ENCODE data around the gene PDE3A.

PDE3A gene

GRCh38 chr12:20458011-20458410 lies 89.7 kb downstream of the PDE3A start:
- DNase-seq (ENCODE audit: low read depth): no peak

GRCh38 chr12:20459920-20460319 lies 91.6 kb downstream of the PDE3A start:
- DNase-seq (ENCODE audit: low read depth): no peak

- no peak for DNase-seq (ENCODE audit: low read depth)
Observed at GRCh38 chr12:20460956-20461355, 92.6 kb downstream of the PDE3A start.

- no peak for DNase-seq (ENCODE audit: low read depth)
Observed at GRCh38 chr12:20463913-20464524, 95.7 kb downstream of the PDE3A start.

GRCh38 chr12:20469300-20469699 lies 101.0 kb downstream of the PDE3A start:
- no peak for DNase-seq (ENCODE audit: low read depth)

- no peak for DNase-seq (ENCODE audit: low read depth)
Observed at GRCh38 chr12:20469756-20470155, 101.4 kb downstream of the PDE3A start.

GRCh38 chr12:20472102-20472782 lies 103.9 kb downstream of the PDE3A start:
- DNase-seq (ENCODE audit: low read depth): no peak

GRCh38 chr12:20473133-20473532 lies 104.8 kb downstream of the PDE3A start:
- no peak for DNase-seq (ENCODE audit: low read depth)

GRCh38 chr12:20474016-20474415 lies 105.7 kb downstream of the PDE3A start:
- no peak for DNase-seq (ENCODE audit: low read depth)

- no peak for DNase-seq (ENCODE audit: low read depth)
Observed at GRCh38 chr12:20474443-20474842, 106.1 kb downstream of the PDE3A start.

GRCh38 chr12:20475542-20475941 lies 107.2 kb downstream of the PDE3A start:
- DNase-seq (ENCODE audit: low read depth): no peak

- DNase-seq (ENCODE audit: low read depth): no peak
Observed at GRCh38 chr12:20476551-20476950, 108.2 kb downstream of the PDE3A start.

- no peak for DNase-seq (ENCODE audit: low read depth)
Observed at GRCh38 chr12:20477255-20477654, 108.9 kb downstream of the PDE3A start.

GRCh38 chr12:20477672-20478071 lies 109.3 kb downstream of the PDE3A start:
- DNase-seq (ENCODE audit: low read depth): no peak

GRCh38 chr12:20482491-20483054 lies 114.2 kb downstream of the PDE3A start:
- no peak for DNase-seq (ENCODE audit: low read depth)

- DNase-seq (ENCODE audit: low read depth): no peak
Observed at GRCh38 chr12:20483776-20484175, 115.4 kb downstream of the PDE3A start.

- DNase-seq (ENCODE audit: low read depth): no peak
Observed at GRCh38 chr12:20486233-20486632, 117.9 kb downstream of the PDE3A start.

GRCh38 chr12:20487519-20487918 lies 119.2 kb downstream of the PDE3A start:
- DNase-seq (ENCODE audit: low read depth): no peak

GRCh38 chr12:20489645-20490044 lies 121.3 kb downstream of the PDE3A start:
- DNase-seq (ENCODE audit: low read depth): no peak

- no peak for DNase-seq (ENCODE audit: low read depth)
Observed at GRCh38 chr12:20490213-20490612, 121.9 kb downstream of the PDE3A start.

GRCh38 chr12:20491290-20491689 lies 123.0 kb downstream of the PDE3A start:
- DNase-seq (ENCODE audit: low read depth): no peak

GRCh38 chr12:20492251-20492760 lies 124.0 kb downstream of the PDE3A start:
- no peak for DNase-seq (ENCODE audit: low read depth)

- DNase-seq (ENCODE audit: low read depth): no peak
Observed at GRCh38 chr12:20493934-20494333, 125.6 kb downstream of the PDE3A start.

All from stimulated activated CD8-positive, alpha-beta memory T cell treated with anti-CD3 and anti-CD28 coated beads, Interleukin-7, amount 100 ng/mL, for 24 hours (primary cell).